Adipocyte (in vitro differentiated cells): ENCODE data around the gene CCR3.
"Not testable (repeated sequence)": the region's sequence is repeated elsewhere in the genome, so short reads cannot be mapped to it uniquely, and the experiment has no call there.

ENCODE experiments used
- DNase-seq: peaks from one replicate; pipeline ENCODE4 v3.0.0-alpha.2; 2015; ENCODE audit warnings: low read depth
- H3K27me3 ChIP-seq: replicated peaks from 2 replicates; pipeline ENCODE4 v1.7.0; 2013; ENCODE audit warnings: mild to moderate bottlenecking, low read length, moderate library complexity; ENCODE audit not compliant: control insufficient read depth, insufficient read depth
- H3K36me3 ChIP-seq: 2 replicates; pipeline ENCODE4 v1.7.0; 2013; ENCODE audit warnings: low read length, mild to moderate bottlenecking, moderate library complexity; ENCODE audit not compliant: control insufficient read depth, insufficient read depth, severe bottlenecking
- H3K4me1 ChIP-seq: 2 replicates; pipeline ENCODE4 v1.7.0; 2013; ENCODE audit warnings: mild to moderate bottlenecking, low read length, moderate library complexity; ENCODE audit not compliant: control insufficient read depth, insufficient read depth
- H3K4me3 ChIP-seq: 2 replicates; pipeline ENCODE4 v1.7.0; 2013; ENCODE audit warnings: mild to moderate bottlenecking, low read length, moderate library complexity
- H3K9ac ChIP-seq: 2 replicates; pipeline ENCODE4 v1.7.0; 2013; ENCODE audit warnings: mild to moderate bottlenecking, low read length, moderate library complexity
- H3K9me3 ChIP-seq: 2 replicates; pipeline ENCODE4 v1.7.0; 2013; ENCODE audit warnings: mild to moderate bottlenecking, low read length, moderate library complexity; ENCODE audit not compliant: control insufficient read depth

The CCR3 gene

DNA sequence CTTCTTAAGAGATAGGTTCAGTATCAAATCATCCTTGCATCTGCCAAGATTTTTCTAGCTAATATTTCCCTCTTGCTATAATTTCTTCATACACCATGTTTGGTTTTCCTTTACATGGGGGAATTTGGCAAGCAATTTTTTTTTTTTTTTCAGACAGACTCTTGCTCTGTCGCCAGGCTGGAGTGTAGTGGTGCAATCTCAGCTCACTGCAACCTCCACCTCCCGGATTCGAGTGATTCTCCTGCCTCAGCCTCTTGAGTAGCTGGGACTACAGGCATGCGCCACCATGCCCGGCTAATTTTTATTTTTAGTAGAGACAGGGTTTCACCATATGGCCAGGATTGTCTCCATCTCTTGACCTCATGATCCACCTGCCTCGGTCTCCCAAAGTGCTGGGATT lies 34.7 kb upstream of the CCR3 start:
- not testable (repeated sequence) for H3K27me3 ChIP-seq, H3K4me3 ChIP-seq, DNase-seq, H3K9me3 ChIP-seq, H3K36me3 ChIP-seq, H3K9ac ChIP-seq
- H3K4me1 ChIP-seq: peaks cover 31% of the 10 kb centered on the region

DNA sequence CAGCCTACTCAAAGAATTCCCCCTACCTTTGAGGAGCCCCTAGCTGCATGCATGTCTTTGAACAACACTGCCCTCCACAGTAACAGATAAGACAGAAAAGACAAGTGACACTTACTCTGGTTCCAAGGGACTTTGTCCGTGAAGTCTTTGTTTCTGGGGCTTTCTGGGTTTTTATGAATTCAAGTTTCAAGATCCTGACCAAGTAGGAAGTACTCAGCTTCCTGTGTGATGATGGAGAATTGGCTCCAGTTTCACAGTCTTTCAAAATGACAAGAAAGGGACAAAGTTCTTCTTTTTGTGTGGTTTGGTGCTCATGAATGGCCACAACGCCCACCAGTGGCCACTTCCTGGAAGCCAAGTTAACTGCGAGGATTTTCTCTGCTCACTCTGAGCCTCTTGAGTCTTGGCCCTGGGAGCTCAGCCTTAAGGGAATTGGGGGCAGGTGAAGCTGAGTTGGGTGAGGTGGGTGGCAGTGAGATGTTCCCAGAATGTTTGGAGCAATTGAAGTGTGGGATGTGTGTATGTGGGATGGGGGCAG lies 34.0 kb upstream of the CCR3 start, which contains the start of gene CCR1:
Gene CCR1, minus strand, starts transcription at position 147 of the 538 bp plus-strand sequence. CDS start 4,000 bp downstream, outside the sequence.
- peak; percentile 34 for DNase-seq
- Histone ChIP-seq H3K27me3 (no peaks in the 10 kb centered on the region), H3K9ac (peak within 1 kb of the TSS; percentile 44), H3K4me3 (peak within 1 kb of the TSS; percentile 16), H3K4me1 (peaks cover 31% of the 10 kb centered on the region), H3K9me3 (no peaks in the 10 kb centered on the region), H3K36me3 (no peaks in the 10 kb centered on the region)

DNA sequence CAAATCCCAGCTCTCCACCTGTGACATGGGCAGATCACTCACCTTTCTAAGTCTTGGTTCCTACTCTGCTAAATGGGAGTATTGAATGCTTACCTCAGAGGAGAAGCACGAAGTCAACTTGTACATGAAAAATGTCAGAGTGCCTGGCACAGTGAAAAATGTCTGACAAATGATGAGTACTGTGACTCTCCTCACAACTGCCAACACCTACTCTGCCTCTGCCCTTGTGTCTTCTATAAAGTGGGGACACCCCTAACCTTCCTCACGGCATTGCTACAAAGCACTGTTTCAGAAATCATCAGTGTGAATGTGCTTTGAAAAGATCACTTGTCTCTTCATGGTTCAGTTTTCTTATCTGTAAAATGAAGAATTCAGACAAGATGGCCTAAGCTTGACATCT lies 33.2 kb upstream of the CCR3 start:
- no peaks in the 10 kb centered on the region for H3K9me3 ChIP-seq
- no peak overlapping the region for H3K4me3 ChIP-seq
- H3K4me1 ChIP-seq: peaks cover 31% of the 10 kb centered on the region
- H3K36me3 ChIP-seq: no peaks in the 10 kb centered on the region
- DNase-seq: no peak
- no peaks in the 10 kb centered on the region for H3K27me3 ChIP-seq
- H3K9ac ChIP-seq: no peak overlapping the region

DNA sequence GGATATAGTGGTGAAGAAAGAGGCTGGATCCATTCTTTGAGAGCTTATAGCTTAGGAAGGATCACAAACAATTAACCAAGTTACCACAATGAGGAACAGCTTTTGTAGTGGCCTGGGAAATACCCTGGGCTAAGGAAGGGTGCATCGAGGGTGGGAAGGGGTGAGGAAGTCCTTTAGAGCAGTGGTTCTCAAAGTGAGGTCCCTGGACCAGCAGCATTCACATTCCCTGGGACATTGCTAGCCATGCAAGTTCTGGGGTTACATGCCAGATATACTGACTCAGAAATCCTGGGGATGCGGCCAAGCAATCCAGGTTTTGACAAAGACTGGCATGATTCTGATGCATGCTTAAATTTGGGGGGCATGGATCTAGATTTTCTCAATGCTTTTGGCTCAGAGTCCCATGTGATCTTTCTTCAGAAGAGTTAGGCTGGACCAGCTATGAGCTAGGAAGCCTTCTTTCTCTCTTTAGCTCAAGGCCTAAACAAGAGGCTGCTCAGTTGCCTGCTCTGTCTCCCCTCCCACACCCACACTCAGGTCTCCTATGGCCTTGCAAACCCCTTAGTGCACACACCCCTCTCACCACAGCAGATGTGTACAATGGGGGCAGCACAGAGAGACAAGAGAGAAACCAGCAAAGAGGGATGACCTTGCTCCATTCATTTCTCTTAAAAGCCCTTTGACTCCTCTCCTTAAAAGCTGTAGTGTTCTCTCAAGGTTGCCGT lies 32.4 kb upstream of the CCR3 start:
- Histone ChIP-seq H3K4me1 (peaks cover 31% of the 10 kb centered on the region), H3K36me3 (no peaks in the 10 kb centered on the region), H3K9ac (no peak overlapping the region), H3K4me3 (no peak overlapping the region), H3K27me3 (no peaks in the 10 kb centered on the region), H3K9me3 (no peaks in the 10 kb centered on the region)
- DNase-seq: peak; percentile 11

DNA sequence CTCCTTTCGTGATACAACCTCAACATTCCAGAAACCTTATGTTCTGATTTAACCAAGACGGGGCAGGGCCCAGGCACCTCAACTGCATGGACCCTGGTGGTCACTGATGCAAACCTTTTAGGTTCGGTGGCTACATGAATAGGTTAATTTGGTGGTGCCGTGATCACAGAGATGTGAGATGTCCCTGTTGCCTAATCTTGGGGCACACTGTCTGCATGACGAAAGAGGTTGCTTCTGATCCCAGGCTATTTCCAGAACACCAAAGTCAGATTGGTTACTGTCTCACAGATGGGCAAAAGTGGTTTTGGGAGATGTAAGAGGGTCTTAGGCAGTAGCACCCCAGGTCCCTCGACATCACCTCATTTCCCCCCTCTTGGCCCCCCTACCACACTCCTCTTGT lies 30.2 kb upstream of the CCR3 start:
- Histone ChIP-seq H3K36me3 (no peaks in the 10 kb centered on the region), H3K9ac (no peak overlapping the region), H3K4me1 (peaks cover 24% of the 10 kb centered on the region), H3K9me3 (no peaks in the 10 kb centered on the region), H3K4me3 (no peak overlapping the region), H3K27me3 (no peaks in the 10 kb centered on the region)
- DNase-seq: no peak

DNA sequence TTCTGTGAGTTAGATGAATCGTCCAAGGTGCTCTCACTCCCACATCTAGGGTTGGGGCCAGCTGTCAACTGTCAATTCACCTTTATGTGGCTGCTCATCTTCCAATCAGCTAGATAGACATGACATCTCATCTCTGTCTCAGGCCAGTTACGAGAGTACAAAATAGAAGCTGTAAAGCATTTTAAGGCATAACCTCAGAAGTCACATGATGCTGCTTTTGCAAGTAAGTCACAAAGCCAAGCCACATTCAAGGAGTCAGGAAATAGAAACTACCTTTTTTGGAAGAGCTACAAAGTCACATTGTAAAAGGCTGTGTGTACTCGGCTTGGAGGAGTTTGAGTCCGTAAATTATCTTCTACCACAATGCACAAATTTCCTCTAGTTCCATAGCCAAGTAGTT lies 29.1 kb upstream of the CCR3 start:
- Histone ChIP-seq H3K9me3 (no peaks in the 10 kb centered on the region), H3K4me1 (peaks cover 17% of the 10 kb centered on the region), H3K27me3 (no peaks in the 10 kb centered on the region), H3K9ac (no peak overlapping the region), H3K36me3 (no peaks in the 10 kb centered on the region), H3K4me3 (no peak overlapping the region)
- no peak for DNase-seq

DNA sequence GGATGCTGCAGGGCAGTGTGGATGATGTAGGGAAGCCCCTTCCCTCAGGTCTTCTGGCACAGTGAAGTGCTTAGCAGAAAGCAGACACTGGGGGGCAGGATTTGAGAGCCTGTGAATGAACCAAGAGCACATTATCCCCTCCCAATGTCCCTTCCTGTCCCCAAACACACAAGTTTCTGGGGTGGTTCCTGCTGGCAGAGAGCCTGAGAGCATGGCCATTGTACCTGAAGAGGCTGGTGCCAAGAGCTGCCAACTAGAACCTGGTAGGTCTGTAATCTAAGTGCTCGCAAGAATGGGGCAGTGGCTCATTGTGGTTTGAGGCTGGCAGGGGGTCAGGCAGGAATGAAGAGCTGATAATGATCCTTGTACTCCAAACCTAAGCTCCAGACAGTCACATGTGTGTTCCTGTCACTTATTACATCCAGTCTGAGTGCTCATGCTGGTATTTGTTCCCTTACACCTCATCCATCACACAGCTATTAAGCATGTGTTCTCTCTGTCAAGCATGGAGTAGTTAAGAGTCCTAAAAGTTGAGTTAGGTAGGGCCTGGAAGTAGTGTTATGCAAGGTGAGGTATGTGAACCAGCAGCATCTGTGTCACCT lies 27.4 kb upstream of the CCR3 start:
- DNase-seq: no peak
- peaks cover 10% of the 10 kb centered on the region for H3K4me1 ChIP-seq
- no peak overlapping the region for H3K4me3 ChIP-seq
- H3K27me3 ChIP-seq: no peaks in the 10 kb centered on the region
- no peaks in the 10 kb centered on the region for H3K36me3 ChIP-seq
- peaks cover 8% of the 10 kb centered on the region for H3K9me3 ChIP-seq
- no peak overlapping the region for H3K9ac ChIP-seq

DNA sequence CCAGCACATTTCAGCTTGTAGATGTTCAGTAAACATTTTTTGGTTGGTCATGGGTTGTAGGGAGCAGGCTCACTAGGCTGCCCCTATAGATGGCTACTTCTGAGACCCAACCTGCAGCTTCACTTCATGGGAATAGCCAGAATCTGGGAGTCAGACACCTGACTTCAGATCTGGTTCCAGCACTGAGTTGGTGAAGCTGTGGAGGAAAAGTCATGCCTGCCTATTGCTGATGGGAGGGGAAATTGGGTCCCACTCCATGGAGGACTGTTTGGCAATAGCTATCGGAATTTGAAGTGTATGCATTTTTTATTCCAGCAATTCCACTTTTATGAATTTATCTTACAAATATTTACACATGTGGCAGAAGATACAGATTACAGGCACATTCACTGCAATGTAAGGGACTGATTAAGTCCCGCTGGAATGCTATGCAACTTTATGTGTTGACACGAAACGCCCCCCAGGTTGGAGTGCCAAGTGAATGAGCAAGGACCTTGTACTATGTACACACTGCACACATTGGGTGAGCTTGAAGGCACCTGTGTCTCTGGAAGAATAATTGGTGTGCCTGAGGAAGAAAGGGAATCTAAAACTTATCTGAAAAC lies 26.3 kb upstream of the CCR3 start:
- Histone ChIP-seq H3K9me3 (peaks cover 19% of the 10 kb centered on the region), H3K36me3 (no peaks in the 10 kb centered on the region), H3K4me3 (no peak overlapping the region), H3K4me1 (peaks cover 6% of the 10 kb centered on the region), H3K27me3 (no peaks in the 10 kb centered on the region), H3K9ac (no peak overlapping the region)
- DNase-seq: no peak

DNA sequence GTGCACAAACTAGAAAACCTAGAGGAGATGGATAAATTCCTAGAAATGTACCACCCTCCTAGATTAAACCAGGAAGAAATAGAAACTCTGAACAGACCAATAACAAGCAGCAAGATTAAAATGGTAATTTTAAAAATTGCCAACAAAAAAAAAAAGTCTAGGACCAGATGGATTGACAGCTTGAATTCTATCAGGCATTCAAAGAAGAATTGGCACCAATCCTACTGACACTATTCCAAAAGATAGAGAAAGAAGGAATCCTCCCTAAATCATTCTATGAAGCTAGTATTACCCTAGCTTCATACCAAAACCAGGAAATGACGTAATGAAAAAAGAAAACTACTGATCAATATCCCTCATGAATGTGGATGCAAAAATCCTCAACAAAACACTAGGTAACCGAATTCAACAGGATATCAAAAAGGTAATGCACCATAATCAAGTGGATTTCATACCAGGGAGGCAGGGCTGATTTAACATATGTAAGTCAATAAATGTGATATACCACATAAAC lies 24.0 kb upstream of the CCR3 start:
- no peaks in the 10 kb centered on the region for H3K36me3 ChIP-seq
- H3K4me1 ChIP-seq: peaks cover 6% of the 10 kb centered on the region
- H3K9me3 ChIP-seq: peaks cover 20% of the 10 kb centered on the region
- H3K27me3 ChIP-seq: no peaks in the 10 kb centered on the region
- H3K9ac ChIP-seq: no peak overlapping the region
- H3K4me3 ChIP-seq: no peak overlapping the region
- no peak for DNase-seq

DNA sequence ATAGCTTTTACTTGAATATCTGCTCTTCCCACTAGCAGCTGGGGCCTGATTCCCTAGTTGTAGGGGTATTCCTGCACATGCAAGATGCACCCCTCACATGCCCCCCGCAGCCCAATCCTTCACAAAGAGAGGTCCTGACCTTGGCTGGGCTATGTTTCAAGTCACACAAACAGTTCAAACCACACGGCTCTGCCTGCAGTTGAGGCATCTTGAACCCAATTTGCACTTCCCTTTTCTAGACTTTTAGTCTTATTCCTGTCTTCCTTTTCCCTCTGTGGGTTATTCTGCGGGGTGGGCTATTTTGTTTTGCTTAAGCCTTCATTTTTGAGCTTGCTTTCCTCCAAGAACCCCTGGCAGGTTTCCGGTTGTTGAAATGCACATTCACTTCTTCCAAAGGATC lies 20.9 kb upstream of the CCR3 start:
- Histone ChIP-seq H3K9ac (no peak overlapping the region), H3K9me3 (peaks cover 26% of the 10 kb centered on the region), H3K4me3 (no peak overlapping the region), H3K27me3 (no peaks in the 10 kb centered on the region), H3K4me1 (no peaks in the 10 kb centered on the region), H3K36me3 (no peaks in the 10 kb centered on the region)
- no peak for DNase-seq

DNA sequence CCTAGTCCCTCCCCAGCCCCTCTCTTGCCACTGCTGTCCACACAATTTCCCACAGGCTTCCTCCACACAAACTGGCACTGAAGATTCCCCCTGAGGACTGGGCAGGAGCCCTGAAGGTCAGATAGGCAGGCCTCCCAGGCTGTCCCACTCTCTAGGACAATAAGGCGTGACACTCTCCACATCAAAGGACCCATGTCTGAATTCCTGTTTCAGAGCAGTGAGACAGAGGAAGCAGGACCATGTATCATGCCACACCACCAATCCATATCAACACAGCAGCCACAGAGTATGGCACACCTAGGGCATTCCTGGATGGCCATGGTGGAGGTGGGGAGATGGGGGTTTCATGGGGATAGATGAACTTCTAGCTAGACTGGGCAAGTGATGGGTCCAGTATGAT lies 20.3 kb upstream of the CCR3 start:
- peaks cover 28% of the 10 kb centered on the region for H3K9me3 ChIP-seq
- no peaks in the 10 kb centered on the region for H3K4me1 ChIP-seq
- DNase-seq: no peak
- no peak overlapping the region for H3K4me3 ChIP-seq
- no peaks in the 10 kb centered on the region for H3K27me3 ChIP-seq
- no peak overlapping the region for H3K9ac ChIP-seq
- no peaks in the 10 kb centered on the region for H3K36me3 ChIP-seq
